MG63 (cell line): ENCODE results near the gene RRN3. TPM values are rescaled to one million over a fixed set of nuclear protein-coding genes. Genes with fewer than 3 reads are reported as not detected.
"Not testable (repeated sequence)": the region's sequence is repeated elsewhere in the genome, so short reads cannot be mapped to it uniquely, and the experiment has no call there.

Source experiments
- DNase-seq: peaks from one replicate; pipeline ENCODE4 v3.0.0-alpha.2; 2020
- H3K27me3 ChIP-seq: fragments of 250-450 bp; sonication (Bioruptor Pico); 2 replicates; pipeline ENCODE4 v1.5.1; 2020; ENCODE audit warnings: mild to moderate bottlenecking, moderate library complexity
- H3K36me3 ChIP-seq: fragments of 250-450 bp; sonication (Bioruptor Pico); 2 replicates; pipeline ENCODE4 v1.5.1; 2020; ENCODE audit warnings: mild to moderate bottlenecking, moderate library complexity
- H3K4me3 ChIP-seq: fragments of 250-450 bp; sonication (Bioruptor Pico); 2 replicates; pipeline ENCODE4 v1.5.1; 2020; ENCODE audit warnings: mild to moderate bottlenecking, moderate library complexity
- H3K9me3 ChIP-seq: fragments of 250-450 bp; sonication (Bioruptor Pico); 2 replicates; pipeline ENCODE4 v1.5.1; 2020; ENCODE audit warnings: mild to moderate bottlenecking, moderate library complexity
- total RNA-seq: library from RNA; depleted of rRNA; stranded (reverse); fragments of >200 nt; shearing (Covaris generic); gene quantifications from 2 replicates; pipeline ENCODE4 v1.2.3, GENCODE V29; 2014; ENCODE audit warnings: low replicate concordance

The RRN3 gene
- total RNA-seq, 1 experiment from 2014 or later = 47.8 TPM

GRCh38 chr16:15037003-15037402, 57.1 kb downstream of the RRN3 start:
- Histone ChIP-seq H3K27me3 (no peaks in the 10 kb centered on the region), H3K9me3 (no peaks in the 10 kb centered on the region), H3K4me3 (no peak overlapping the region), H3K36me3 (peaks cover 87% of the 10 kb centered on the region)
- no peak for DNase-seq

GRCh38 chr16:15035163-15035729, 58.8 kb downstream of the RRN3 start:
- no peak for DNase-seq
- no peak overlapping the region for H3K4me3 ChIP-seq
- H3K9me3 ChIP-seq = no peaks in the 10 kb centered on the region
- H3K27me3 ChIP-seq = no peaks in the 10 kb centered on the region
- peaks cover 82% of the 10 kb centered on the region for H3K36me3 ChIP-seq

GRCh38 chr16:15034266-15035162, 59.6 kb downstream of the RRN3 start:
- no peak overlapping the region for H3K4me3 ChIP-seq
- H3K27me3 ChIP-seq = no peaks in the 10 kb centered on the region
- DNase-seq = no peak
- no peaks in the 10 kb centered on the region for H3K9me3 ChIP-seq
- H3K36me3 ChIP-seq = peaks cover 80% of the 10 kb centered on the region

GRCh38 chr16:15033309-15033707, 60.8 kb downstream of the RRN3 start:
- Histone ChIP-seq H3K27me3 (no peaks in the 10 kb centered on the region), H3K36me3 (peaks cover 83% of the 10 kb centered on the region), H3K9me3 (no peaks in the 10 kb centered on the region), H3K4me3 (no peak overlapping the region)
- no peak for DNase-seq

- DNase-seq = no peak
- no peaks in the 10 kb centered on the region for H3K27me3 ChIP-seq
- peaks cover 78% of the 10 kb centered on the region for H3K36me3 ChIP-seq
- H3K9me3 ChIP-seq = no peaks in the 10 kb centered on the region
- no peak overlapping the region for H3K4me3 ChIP-seq
Measured at GRCh38 chr16:15032547-15033308, 61.3 kb downstream of the RRN3 start.

GRCh38 chr16:15031586-15031985, 62.5 kb downstream of the RRN3 start:
- Histone ChIP-seq H3K9me3 (no peaks in the 10 kb centered on the region), H3K36me3 (peaks cover 71% of the 10 kb centered on the region), H3K27me3 (no peaks in the 10 kb centered on the region), H3K4me3 (no peak overlapping the region)
- DNase-seq = no peak

- no peaks in the 10 kb centered on the region for H3K27me3 ChIP-seq
- peaks cover 67% of the 10 kb centered on the region for H3K36me3 ChIP-seq
- no peak for DNase-seq
Measured at GRCh38 chr16:15031179-15031578, 62.9 kb downstream of the RRN3 start.

GRCh38 chr16:15029749-15030148, 64.3 kb downstream of the RRN3 start:
- H3K4me3 ChIP-seq, DNase-seq, H3K9me3 ChIP-seq, H3K27me3 ChIP-seq: not testable (repeated sequence)
- H3K36me3 ChIP-seq = peaks cover 66% of the 10 kb centered on the region

More at GRCh38 chr16:15031179-15031578, 62.9 kb downstream of the RRN3 start:
- Histone ChIP-seq H3K9me3 (no peaks in the 10 kb centered on the region), H3K4me3 (no peak overlapping the region)

- H3K9me3 ChIP-seq, DNase-seq, H3K4me3 ChIP-seq, H3K27me3 ChIP-seq: not testable (repeated sequence)
- H3K36me3 ChIP-seq = peaks cover 63% of the 10 kb centered on the region
Measured at GRCh38 chr16:15028801-15029698, 65.0 kb downstream of the RRN3 start.

- peaks cover 59% of the 10 kb centered on the region for H3K36me3 ChIP-seq
- not testable (repeated sequence) for H3K9me3 ChIP-seq, H3K27me3 ChIP-seq, H3K4me3 ChIP-seq, DNase-seq
Measured at GRCh38 chr16:15028345-15028715, 65.7 kb downstream of the RRN3 start.

- H3K9me3 ChIP-seq, H3K27me3 ChIP-seq, DNase-seq, H3K4me3 ChIP-seq: not testable (repeated sequence)
- peaks cover 59% of the 10 kb centered on the region for H3K36me3 ChIP-seq
Measured at GRCh38 chr16:15027503-15028344, 66.3 kb downstream of the RRN3 start.

GRCh38 chr16:15027051-15027450, 67.0 kb downstream of the RRN3 start:
- not testable (repeated sequence) for DNase-seq, H3K9me3 ChIP-seq, H3K27me3 ChIP-seq, H3K4me3 ChIP-seq
- H3K36me3 ChIP-seq = peaks cover 61% of the 10 kb centered on the region

GRCh38 chr16:15025234-15025951, 68.7 kb downstream of the RRN3 start:
- H3K36me3 ChIP-seq = peaks cover 63% of the 10 kb centered on the region
- H3K27me3 ChIP-seq, H3K9me3 ChIP-seq, H3K4me3 ChIP-seq: not testable (repeated sequence)
- peak; percentile 71 for DNase-seq

- not testable (repeated sequence) for DNase-seq, H3K27me3 ChIP-seq
- H3K36me3 ChIP-seq = peaks cover 65% of the 10 kb centered on the region
Measured at GRCh38 chr16:15024858-15025199, 69.2 kb downstream of the RRN3 start.

GRCh38 chr16:15023381-15024077, 70.5 kb downstream of the RRN3 start:
- H3K36me3 ChIP-seq = peaks cover 64% of the 10 kb centered on the region
- H3K9me3 ChIP-seq, H3K27me3 ChIP-seq, H3K4me3 ChIP-seq, DNase-seq: not testable (repeated sequence)

More at GRCh38 chr16:15024858-15025199, 69.2 kb downstream of the RRN3 start:
- not testable (repeated sequence) for H3K9me3 ChIP-seq, H3K4me3 ChIP-seq
